Daoy (cell line): ENCODE measurements around the gene RAP1A. TPM values are rescaled to one million over a fixed set of nuclear protein-coding genes. Genes with fewer than 3 reads are reported as not detected.
"Not testable (repeated sequence)": the region's sequence is repeated elsewhere in the genome, so short reads cannot be mapped to it uniquely, and the experiment has no call there.

Source experiments
- DNase-seq: peaks from one replicate; pipeline ENCODE4 v3.0.0-alpha.2; 2015; ENCODE audit warnings: low read depth
- total RNA-seq: library from RNA; depleted of rRNA; stranded (reverse); fragments of >200 nt; shearing (Covaris generic); gene quantifications from 2 replicates; pipeline ENCODE4 v1.2.3, GENCODE V29; 2014

RAP1A gene
- total RNA-seq, 1 experiment from 2014 or later = 42.8 TPM

DNA sequence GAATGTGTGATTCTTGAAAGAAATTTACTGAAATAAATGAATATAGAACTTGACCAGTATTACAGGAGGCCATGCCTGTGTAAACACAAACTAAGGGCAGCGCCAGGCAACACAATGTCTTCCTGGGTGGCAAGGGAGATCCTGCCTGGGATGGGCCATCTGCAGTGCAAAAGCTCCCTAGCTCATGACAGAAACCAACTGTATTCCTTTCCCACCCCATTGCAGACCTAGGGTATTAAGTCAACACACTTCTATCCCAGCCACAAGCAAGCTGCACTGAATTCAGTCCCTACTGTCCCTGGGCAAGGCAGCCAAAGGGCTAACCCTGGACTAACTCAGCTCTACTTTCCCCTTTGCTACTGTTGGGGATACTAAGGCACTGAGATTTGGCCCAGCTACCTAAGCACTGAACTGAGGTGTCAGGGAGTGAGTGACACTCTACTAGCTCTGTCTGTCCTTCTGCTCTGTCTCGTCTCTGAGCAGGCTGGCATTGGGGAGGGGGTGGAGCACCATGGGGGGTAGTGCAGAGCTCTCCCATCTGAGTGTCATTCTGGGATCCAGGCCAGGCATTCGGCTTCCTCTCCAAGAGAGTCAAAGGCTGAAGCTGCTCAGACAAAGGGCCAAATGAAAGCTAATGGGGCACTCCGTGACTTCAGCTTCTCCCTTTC, 117.1 kb downstream of the RAP1A start:
- DNase-seq = peak; percentile 76

DNA sequence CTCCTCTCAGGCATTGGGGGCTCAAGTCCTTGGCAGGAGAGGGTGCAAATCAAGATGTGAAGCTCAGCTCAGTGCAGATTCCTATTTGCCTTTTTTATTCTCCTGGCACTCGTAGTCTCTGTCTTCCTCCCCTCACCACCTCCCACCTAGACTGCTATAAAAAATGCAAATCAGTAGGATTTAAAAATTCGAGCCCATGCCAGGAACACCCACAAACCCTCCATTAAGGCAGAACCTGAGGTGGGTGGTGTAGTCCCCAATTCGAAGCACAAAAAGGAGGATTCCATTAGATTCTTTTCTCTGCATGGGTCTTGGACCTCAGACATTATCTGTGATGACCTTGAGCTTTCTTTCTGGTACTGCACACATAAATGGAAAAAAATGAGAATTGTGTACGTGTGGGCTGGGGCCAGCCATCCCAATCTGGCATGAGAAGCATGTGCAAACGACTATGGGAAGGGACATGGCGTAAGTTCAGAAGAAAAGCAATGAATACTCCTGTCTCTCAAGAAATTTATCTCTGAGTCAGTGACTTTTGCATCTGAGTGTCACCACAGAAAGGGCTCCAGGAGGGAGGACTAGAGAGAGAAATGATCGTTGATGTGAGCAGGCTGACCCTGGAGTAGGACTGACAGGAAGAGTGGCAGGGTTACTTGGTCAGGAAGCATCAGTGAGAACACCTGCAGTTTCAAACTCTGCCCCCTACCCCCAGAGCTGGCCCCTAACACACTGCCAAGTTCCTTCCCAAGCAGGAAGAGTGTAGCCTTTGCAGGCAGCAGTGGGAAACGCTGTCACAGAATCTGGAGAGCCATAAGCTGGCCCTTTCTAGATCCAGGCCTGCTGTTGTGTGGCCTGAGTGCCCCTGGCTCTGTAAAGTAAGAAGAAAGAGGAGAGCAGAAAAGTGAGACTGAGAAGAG, 117.9 kb downstream of the RAP1A start:
- DNase-seq = no peak

DNA sequence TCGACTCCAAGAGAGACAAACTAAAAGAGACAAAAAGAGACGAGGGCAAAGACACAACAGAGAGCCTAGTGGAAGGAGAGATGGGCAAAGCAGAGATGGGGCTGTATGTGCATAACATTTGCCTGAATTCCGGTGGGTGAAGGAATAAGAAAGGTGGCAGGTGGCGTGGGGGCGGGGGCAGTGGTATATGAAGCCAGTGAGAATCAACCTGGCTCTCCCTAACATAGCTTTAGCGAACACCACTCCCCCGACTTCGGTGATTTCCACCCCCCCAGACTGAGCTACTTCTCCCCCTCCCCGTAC, 118.5 kb downstream of the RAP1A start:
- DNase-seq = no peak

DNA sequence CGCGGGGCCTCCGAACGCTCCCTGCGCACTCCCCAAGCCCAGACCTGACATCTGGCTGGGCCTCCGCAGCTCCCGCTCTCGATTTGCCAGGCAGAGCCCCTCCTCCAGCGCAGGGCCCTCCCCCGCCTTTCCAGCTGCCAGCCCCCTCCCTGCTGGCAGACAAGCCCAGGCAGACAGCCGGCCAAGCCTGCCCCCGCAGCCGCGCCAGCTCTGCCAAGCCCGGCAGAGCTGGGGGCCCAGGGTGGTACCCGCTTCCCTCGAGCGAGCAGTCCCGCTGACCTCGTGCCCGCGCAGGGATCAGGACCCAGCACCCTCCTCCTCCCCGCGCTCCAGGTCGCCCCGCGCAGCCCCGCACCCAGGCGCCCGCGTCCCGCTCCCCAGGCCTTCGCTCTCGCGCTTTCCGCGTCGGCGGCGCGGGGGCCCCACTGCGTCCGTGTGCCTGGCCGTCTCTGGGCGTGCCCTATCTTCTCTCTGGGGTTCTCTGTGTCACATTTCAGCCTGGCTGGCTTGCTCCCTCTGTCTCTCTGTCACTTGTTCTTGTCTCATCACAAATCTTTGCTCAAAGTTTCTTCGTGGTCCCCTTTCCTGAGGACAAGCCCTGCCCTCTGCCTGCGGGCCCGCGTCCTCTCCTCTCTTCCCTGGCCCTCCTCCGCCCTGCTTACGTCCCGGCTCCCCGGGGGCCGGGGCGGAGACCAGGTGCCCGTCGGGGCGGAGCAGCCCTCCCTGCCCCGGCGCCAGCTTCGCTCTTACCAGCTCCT, 119.0 kb downstream of the RAP1A start:
- peak; percentile 86 for DNase-seq

DNA sequence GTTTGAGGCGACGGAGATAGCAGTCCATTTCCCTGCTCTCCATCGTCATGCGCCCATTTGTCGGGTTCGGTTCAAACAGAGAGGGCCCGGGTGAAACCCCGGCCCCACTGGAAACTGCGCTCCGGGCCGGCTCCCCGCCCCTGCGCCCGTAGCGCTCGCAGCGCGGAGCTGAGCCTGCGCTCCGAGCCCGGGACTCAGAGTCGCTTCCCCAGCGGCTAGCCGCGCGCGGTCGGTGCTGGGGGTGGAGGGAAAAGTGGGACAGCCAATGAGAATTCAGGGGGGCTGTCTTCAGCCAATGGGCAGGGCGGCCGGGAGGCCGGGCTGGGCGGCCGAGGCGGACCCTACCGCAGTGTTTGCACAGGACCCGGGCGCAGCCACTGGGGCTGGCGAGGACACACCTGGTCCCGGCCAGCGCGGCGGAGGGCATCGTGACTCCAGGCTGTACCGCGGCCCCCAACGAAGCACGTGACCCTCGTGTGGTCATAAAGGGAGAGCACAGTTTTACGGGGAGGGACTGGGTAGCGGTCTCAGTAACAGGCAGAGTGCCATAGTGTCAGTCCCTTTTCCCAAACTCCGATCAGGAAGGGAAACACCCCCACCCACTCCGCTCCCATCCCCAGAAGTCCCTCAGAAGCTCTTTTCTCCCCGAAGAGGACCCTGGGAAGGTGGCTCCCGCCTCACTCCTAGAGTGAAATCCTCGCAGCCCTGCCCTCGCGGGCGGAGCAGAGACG, 119.8 kb downstream of the RAP1A start, which contains the start of gene INKA2:
INKA2 (minus strand) TSS at position 202 of the 731 bp plus-strand sequence; CDS start at position 49, 153 bp downstream.
- DNase-seq = peak; percentile 97

DNA sequence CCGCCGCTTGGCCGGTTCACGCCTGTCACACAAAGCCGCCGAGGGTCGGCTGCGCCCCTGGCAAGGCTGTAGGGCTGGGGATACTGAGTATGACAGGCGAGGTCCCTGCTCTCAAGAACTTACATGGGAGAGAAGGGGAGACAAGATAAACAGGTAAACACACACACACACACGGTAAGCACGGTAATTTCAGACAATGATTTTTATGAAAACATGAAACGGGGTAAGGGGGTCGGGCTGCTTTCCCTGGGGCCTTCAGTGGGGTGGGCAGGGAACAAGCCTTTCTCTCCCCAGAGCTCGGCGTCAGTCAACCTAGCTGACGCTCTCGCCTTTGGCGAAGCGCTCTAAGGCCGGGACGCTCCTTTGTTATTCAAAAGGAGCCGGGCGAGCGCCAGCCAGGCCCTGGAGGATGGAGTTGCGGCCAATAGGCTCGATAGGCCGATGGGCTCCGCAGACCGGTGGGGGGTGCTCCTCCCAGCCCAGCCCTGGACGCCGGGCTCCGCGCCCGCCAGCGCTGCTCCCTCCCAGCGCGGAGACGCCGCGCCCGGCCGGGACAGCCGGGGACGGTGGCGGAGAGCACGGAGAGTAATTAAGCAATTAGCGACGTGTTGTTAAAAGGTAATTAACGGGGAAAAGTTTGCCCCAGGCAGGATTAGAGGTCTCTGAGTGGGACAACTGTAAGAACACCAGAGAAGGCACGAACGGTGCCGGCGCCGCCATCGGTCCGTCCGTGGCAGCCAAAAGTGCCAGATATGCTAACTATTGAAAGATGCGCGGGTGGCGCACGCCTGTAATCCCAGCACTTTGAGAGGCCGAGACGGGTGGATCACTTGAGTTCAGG, 120.6 kb downstream of the RAP1A start:
- peak; percentile 68 for DNase-seq

DNA sequence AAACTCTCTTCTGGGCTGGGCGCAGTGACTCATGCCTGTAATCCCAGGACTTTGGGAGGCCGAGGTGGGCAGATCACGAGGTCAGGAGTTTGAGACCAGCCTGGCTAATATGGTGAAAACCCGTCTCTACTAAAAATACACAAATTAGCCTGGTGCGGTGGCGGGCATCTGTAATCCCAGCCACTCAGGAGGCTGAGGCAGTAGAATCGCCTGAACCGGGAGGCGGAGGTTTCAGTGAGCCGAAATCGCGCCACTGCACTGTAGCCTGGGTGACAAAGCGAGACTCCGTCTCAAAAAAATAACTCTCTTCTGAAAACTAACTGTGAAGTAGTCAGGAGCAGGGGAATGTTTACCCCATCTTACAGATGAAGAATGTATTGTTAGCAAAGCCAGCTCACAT, 122.7 kb downstream of the RAP1A start:
- not testable (repeated sequence) for DNase-seq

DNA sequence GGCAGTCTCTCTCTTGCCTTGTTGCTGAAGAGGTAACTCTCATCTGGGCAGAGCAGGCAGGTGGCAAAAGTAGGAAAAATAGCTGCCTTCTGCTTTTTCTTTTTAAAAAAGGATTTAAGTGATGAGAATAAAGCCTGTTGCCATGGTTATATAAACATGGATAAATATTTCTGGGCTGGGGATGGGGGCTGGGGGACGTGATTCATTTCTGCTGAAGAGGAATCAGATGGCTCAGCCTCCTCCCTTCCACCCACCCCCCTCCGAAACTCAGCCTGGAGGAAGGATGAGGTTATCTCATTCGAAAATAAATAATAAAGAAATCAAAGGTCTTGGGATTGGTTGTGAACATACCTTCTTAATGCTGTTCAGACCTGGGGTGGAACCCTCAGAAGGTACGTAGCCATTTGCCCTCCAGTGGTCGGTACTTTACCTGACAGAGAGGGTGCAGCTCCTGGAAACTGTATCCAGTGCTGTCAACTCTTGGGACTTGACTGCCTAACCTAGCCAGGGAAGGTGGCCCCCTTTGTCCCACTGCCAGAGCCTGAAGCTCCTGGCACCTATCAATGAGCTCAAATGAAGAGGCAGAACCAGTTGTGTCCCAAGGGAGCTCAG, 123.5 kb downstream of the RAP1A start:
- no peak for DNase-seq

DNA sequence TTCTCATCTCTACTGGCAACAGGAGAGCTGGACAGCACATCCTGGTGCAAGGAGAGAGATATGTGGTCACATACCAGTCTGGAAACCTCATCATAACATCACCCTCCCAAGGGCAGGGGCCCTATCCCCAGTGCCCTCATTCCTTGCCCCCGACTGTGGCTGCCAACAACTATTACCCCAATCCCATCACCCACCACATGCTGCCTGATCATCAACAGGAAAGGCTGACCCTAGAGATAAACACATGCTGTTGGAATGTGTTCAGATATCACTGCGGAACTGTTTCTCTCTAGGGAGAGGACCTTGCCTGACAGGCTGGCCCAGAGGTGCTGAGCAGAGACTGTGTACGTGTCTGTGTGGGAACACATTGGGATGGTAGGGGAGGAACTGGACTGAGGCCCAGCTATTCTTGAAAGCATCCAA, 124.1 kb downstream of the RAP1A start:
- peak; percentile 43 for DNase-seq

DNA sequence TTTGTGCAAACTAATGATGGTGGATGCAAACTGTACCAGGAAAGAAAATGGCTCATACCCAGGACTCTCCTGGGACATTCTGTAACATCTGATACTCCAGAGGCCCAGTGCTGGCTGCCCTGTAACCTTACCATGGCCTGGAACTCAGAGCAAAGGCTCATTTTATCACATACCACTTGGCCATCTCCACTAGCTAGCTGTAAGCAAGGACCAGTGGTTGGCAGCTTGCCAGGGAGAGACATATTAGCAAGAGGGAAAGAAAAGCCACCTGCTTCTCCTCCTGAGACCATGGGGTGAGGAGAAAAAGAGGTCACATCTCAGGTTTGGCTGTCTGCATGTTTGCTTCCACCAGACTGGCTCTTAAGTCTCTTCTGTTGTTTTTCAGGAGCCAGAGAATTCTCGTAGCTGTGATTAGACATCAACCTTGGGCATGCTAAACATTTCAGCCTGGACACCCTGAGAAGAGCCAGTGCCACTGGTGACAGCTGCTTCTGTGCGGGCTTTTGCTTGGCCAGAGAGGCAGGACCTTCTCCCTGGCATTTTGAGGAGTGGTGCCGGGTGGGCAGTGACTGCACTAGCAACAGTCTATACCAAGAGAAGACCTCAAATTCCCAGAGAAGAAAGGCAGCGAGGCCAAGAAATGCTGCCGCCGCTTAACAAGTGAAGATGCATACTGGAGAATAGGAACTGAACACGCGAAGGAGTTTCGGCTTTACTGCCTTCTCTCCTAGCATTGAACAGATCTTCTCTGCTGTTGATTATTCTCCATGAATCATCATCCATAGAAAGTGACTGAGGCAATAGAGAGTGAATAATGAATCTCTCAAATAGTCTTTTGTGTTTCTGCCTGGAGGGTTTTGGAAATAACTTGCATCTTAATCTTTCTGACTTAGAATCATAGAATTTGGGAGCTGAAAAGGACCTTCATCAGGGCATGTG, 126.4 kb downstream of the RAP1A start:
- DNase-seq = no peak

DNA sequence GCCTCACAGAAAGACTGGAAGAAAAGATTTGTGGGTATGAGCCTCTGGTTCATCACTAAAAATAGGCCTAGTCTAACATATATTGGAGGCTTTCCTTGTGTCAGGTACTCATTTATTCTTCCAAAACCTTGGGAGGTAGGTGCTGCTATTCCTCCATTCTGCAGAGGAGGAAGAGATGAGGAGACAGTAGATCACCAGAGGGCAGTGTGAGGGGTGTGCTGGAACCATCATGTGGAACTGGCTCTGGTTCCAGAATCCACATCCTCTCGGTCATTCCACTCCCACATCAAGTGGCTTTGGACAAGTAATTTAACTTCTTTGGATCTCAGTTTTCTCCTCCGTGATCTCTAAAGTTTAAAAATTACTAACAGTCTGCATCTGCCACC, 127.0 kb downstream of the RAP1A start:
- DNase-seq = no peak

DNA sequence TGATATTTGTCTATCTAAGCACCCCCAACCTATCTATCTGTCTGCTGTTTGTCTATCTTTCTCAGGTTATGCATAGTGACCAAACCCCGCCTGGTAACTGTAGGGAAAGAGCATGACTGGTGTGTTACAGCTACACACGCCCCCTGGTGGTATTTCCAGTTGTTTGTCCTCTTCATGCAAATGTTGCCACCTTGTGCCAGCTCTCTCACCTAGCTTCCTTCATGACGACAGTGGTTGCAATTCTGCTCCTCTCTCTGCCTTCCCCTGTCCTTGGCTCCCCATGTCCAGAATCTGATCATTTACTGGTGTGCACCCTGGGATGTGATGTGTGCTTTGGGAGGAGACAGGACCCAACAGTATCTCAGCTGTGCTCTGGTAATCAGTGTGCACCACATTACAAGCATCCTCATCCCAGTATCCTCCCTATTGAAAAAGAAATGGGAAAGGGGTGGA, 127.7 kb downstream of the RAP1A start:
- DNase-seq = peak; percentile 85

DNA sequence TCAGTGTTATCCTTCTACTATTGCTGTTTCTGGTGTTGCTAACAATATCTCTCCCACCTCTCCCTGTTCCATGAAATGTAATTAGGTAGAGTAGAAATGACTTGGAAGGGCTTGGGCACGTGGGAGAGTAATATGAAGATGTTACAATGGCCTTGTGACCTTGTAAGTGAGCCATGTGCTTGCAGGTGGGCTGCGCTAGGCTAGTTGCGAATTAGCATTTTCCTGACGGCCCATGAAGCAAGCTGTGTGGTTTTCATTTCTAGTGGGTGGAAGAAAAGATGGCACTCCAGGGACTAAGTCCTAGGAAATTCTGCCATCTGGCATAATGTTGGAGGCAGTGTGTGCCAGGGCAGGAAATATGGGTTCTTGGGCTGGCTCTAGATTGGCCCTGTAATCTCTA, 128.4 kb downstream of the RAP1A start:
- DNase-seq = no peak

DNA sequence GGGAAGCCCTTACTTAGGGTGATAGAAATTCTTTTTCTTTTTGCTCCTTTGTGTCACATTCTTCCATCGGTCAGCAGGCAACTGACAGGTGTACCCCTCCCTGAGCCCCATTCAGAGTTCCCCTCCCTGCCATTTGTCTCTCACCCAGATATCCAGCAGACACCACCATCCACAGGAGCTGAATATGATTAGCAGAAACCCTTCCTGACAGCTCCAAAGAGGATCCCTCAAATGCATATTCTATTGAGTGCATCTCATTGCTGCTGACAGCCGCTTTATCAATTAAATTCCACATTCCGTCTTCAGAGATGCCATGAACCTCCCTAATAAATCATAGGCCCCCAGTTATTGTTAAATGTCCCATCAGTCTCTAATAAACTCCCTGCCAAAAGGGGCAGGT, 130.0 kb downstream of the RAP1A start:
- no peak for DNase-seq

DNA sequence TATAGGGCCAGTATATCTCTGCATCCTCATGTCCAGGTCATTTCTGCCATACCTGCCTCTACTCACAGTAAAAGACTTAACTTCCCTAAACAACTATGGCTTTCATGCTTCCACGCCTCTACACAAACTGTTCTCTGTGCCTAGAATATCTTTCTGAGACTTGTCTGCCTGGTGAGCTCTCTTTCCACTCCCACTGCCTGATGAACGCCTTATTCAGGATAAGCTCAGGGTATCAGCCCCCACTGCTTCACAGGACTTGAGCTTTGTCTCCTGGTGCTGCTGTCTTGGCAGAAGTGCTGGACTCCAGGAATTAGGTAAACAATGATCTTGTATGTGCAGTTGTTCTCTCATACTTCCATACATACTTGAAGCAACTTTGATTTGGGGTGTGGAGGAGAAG, 131.3 kb downstream of the RAP1A start:
- no peak for DNase-seq

DNA sequence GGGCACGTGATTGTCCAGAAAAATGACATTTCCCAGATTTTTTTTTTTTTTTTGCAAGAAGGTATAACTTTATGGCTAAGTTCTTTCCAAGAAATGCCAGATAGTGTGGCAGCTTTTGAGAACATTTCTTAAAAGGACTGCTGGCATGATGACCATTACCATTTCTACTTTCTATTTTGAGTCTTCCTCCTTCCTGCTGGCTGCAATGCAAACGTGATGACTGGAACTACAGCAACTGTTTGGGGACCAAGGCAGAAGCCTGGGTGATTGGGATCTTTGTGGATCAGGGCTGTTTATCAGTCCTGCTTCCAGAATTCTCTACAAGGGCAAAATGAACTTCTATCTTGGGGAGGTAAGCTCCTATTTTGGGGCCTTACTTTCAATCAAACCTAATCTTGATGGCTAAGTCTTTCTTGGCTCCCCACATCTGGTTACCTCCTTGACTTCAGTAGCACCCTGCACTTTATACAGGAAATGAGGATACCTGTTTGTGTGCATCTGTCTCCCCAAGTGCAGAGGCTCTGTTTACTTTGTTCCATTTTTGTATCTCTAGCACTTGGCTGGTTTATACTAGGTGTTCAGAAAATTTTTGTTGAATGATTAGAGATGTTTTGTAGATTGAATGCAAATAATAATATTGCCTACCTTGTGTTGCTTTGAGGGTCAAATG, 132.5 kb downstream of the RAP1A start:
- DNase-seq = no peak

DNA sequence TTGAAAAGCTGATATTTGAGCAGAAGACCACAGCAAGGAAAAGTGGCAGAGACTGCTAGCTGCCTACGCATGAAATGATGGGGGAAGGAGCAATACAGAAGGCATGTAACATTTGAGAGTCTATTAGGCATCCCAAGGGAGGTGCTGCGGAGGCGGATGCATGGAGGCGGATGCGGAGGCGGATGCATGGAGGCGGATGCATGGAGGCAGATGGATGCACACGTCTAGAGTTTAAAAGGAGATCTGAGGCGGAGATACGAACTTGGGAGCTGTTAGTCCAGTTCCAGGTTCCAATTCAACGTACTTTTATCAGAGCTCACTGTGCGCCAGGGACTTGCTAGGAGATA, 135.4 kb downstream of the RAP1A start:
- DNase-seq = peak; percentile 82

DNA sequence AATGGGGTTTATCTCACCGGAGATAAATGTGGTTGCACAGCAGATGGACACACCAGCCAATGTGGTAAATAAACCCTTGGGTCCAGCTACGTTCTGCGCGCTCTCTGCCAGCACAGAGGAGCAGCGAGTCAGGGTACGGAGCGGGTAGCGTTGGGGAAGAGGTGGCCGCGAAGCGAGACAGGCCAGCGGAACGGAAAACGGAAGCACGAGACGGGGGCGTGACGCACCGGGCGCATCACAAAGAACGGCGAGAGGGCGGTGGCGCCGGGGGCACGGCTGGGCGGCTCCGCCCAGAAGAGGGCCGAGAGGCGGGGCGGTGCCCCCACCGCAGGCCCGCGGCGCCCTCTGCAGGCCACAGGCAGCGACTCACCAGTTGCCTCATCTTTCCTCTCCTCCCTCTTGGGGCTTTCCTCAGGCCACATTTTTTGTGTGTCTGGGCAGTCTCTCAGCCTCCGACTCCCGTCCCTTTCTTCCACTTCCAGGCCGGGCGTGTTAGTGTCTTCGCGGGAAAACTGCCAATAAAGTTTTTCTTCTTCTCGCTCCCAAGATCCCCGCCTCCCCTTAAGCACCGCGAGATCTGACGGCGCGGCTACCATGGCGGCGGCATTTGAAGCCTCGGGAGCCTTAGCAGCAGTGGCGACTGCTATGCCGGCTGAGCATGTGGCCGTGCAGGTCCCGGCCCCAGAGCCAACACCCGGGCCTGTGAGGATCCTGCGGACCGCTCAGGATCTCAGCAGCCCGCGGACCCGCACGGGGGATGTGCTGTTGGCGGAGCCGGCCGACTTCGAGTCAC, 135.9 kb downstream of the RAP1A start, which contains the start of gene DDX20:
DDX20 (plus strand) TSS at position 571 of the 793 bp plus-strand sequence; CDS start at position 595, 24 bp downstream.
- DNase-seq = peak; percentile 98
